Left ventricle myocardium superior (tissue), 1 donor: ENCODE results near the gene NKIRAS2. TPM values are rescaled to one million over a fixed set of nuclear protein-coding genes. Genes with fewer than 3 reads are reported as not detected.
"Not testable (repeated sequence)": the region's sequence is repeated elsewhere in the genome, so short reads cannot be mapped to it uniquely, and the experiment has no call there.

Source experiments
- ATAC-seq: fragments of 200-7000 bp; cut with Tn5 transposase; one replicate; pipeline ENCODE4 v1.9.1; 2020; ENCODE audit warnings: mild to moderate bottlenecking, moderate library complexity
- DNase-seq: peaks from one replicate; pipeline ENCODE4 v3.0.0-alpha.2; 2020
- intact Hi-C: fragments of 100-400 bp; cut with micrococcal nuclease; formaldehyde crosslinking; loops from one replicate; pipeline ENCODE4 v1.11.0; 2022
- total RNA-seq: library from RNA; stranded (reverse); fragmentation: NEBNext Ultra II Directional; extraction: Animal tissue kit (Norgen Biotek cat#: 25700); gene quantifications from one replicate; pipeline ENCODE4 v1.2.1, GENCODE V29; 2021
- donor health status: DM: no; HTN: yes; CAD: no; lungs with severe emphysema.

The NKIRAS2 gene
- total RNA-seq, 1 donor from 2014 or later = 44.8 TPM

DNA sequence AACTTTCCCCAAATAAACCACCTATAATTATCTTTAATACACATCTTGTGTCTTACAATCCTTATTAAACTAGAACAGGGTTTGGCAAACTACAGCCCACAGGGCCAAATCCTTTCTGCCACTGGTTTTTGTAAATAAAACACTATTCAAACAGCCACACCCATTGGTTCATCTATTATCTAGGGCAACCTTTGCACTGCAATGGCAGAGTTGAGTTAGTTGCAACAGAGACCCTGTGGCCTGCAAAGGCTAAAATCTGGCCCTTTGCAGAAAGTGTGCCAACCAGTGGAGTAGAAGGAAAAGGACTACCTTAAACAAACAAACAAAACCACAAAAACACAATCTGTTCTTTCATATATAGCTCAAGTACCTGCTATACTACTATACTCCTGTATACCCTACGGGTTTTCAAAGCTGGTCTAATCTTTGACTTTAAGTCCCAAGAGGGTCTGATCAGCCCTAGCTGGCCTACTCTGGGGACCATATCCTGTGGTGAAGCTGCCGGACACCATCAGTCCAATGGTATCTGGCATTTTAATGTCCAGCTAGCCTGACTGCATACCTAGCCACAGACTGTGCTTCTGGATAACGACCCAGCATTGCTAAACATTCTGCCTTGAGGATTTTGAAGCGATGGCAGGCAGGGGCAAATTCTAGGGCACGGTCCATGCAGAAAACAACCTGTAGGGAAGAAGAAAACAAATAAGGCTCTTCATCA is 30.0 kb upstream of the NKIRAS2 start:
- ATAC-seq (no peak), DNase-seq (no peak)
- intact Hi-C loops = no loop called here

DNA sequence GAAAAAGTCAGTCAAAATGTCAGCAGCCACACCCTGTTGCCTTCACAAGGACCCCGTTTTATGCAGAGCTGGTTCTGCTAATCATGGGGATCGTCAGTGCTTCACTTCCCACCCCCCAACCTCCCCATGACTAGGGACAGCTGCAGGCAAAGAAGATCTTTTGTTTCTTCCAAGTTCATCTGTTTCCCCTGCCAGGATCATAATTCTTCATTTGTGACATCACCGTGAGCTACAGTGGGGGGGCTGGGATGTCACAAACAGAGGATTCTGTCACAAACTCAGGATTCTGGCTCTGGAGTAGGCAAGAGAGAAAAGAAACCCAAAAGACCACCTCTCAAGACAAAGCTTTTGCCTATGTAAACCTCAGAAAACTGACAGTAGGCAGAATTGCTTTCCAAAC is 27.3 kb upstream of the NKIRAS2 start:
- no peak for DNase-seq
- peak; percentile 12 for ATAC-seq
- intact Hi-C loops = no loop called here

DNA sequence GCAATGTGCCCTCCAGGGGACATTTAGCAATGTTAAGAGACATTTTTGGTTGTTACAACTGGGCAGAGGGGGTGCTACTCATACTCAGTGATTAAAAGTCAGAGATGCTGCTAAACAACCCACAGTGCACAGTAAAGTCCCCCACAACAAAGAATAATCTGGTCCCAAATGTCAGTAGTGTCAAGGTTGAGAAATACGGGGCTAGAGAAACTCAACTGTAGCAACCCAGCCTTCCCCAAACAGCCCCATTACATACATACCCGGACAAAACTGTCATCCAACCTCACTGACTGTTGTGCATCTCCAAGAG is 23.1 kb upstream of the NKIRAS2 start:
- intact Hi-C loops = no loop called here
- ATAC-seq (no peak), DNase-seq (no peak)

DNA sequence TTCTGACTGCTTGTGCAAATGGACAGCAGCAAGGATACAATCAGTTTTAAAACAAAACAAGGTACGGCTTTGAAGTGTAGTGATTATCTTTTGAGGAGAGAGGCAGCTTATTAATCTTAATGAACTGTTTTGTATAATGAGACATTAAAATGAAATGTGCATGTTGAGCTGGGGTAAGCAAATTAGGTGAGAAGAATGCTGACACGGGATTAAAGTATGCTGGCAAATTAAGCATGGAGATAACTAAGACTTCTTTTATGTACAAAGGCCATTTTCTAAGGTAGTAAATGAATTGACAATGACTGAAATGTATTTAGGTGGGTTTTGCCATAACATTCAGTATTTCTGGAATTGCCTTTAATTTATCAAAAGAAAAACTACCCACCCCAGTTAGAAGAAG is 21.4 kb upstream of the NKIRAS2 start:
- intact Hi-C loops = no loop called here
- ATAC-seq (no peak), DNase-seq (no peak)

DNA sequence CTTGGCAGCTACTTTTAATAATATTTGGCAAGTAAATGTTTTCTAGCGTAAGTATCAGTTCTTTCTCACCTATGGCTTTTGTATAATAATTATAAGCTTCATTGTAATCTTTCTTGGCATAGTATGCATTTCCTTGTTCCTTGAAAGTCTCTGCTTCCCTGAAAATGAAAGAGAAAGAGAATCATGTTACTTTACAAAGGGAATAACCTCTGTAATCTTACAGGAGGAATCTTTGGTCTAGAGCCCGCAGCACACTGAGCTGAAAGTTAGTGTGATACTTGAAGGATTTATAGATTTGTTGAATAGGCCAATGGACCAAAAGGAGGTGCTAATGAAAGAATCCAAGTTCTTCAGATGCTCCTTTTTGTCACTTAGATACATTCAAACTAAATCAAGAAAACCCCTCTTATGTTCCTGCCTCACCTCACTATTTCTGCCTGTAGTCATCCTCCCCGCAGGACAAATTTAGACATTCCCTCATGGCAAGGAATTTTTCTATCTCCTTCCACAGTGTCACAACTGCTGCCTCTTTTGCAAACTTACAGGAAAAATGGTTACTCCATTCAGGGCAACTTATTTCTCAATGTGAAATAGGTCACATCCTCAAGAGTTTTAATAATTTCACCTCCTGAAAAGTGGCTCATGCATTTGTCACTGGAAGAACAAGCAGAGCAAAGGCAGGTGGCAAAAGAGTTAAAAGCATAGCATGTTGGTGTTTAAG is 19.3 kb upstream of the NKIRAS2 start:
- ATAC-seq = peak; percentile 55
- intact Hi-C loops = no loop called here

DNA sequence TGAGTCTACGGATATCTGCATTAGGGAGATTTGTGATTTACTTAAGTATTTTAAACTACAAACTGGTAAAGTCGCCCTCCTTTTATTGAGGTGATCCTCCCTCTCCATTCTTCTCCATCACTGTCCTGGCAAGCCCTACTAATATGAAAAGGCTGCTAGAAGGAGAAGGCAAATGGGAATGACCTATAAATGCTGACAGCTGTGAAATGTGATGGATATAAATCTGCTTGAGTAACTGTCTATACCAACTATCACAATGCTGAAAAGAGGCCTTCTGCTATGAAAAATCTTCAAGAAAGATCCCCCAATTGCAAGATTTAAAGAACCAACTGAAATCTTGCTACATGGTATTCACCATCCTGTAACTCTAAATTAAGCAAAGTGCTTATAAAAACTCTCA is 18.2 kb upstream of the NKIRAS2 start:
- ATAC-seq (no peak), DNase-seq (no peak)
- intact Hi-C loops = no loop called here

More for the DNA sequence above, 19.3 kb upstream of the NKIRAS2 start:
- no peak for DNase-seq

DNA sequence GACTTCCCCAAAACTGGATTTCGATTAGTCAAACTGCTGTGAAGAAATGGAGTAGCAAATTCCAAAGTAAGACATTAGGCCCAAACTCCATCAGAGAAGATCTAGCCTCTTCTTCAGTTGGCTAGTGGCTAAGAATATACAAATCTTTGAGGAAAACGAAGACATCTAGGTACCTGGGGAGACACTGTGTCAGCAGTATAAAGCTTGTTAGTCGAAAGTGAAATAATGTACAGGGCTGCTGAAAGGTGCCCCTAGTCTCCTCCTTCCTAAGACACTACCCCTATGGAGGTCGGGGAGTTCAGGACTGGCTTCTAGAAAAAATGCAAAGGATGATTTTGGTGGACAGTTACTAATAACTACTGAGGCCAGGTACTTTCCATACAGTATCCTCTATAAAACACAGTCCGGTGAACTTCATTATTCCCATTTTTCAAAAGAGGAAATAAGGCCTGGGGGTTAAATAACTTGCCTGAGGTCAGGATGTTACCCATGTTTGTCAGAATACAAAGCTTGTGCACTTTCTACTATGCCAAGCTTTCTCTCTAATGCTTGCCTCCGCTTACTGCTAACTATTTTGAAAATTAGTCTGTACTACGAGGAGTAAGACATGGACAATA is 17.6 kb upstream of the NKIRAS2 start:
- ATAC-seq = no peak
- no peak for DNase-seq
- intact Hi-C loops = no loop called here

DNA sequence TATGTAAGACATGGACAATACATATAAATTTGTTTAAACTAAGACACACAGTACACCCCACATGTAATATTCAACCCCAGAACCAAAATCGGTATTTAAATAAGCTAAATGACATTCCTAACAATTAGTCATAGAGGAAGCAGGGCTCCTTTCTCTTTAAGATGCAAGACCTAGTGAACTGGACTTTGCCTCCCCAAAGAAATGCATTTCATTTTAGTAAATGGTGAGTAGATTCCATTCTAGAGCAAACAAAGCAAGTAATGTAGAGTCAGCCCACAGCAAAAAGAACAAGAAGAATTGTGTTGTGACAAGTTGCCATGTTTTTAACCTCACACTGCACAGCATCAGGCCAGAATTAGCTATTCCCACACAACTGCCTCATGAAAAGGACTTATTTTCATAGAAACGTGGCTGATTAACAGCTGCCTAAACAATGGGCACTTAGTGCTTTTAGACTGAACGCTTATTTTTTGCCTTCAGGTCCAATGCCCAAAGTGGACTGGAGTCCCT is 17.0 kb upstream of the NKIRAS2 start:
- ATAC-seq (no peak), DNase-seq (no peak)
- intact Hi-C loops = no loop called here

DNA sequence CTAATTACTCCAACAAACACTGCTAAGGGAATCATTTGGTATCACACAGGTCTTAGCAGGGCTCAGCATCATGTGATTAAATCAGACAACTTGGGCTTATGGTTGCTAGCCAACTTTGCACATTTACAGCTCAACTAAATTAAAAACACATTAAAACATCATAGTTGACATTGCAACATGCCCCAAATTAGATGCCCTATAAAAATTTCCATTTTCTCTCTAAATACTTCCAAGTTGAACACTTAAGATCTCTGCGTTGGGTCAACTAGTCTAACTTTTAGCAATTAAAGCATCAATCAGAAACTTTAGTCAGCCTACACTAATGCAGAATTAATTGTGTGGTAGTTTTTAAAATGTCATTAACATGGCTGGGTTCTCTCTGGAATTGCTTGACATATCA is 14.7 kb upstream of the NKIRAS2 start:
- intact Hi-C loops = no loop called here
- ATAC-seq (no peak), DNase-seq (no peak)

DNA sequence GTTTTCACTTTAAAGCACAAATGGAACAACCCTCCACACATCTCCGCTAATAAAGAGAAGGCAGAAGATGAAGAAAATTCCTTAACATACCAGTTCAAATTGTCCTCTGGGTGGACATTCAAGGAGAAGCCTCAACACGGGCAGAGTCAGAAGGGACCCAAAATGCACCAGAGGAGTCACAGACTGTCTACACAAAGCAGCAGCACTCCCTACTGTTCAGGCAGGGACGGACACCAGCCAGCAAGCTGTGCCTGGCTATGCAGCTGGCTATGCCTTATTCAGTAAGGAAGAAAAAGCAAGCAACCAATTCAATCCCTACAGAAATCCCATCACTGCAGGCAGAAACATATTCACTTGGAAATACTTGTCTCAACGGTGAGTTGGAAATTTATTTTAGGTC is 10.7 kb upstream of the NKIRAS2 start:
- DNase-seq (no peak), ATAC-seq (no peak)
- intact Hi-C loops = no loop called here

DNA sequence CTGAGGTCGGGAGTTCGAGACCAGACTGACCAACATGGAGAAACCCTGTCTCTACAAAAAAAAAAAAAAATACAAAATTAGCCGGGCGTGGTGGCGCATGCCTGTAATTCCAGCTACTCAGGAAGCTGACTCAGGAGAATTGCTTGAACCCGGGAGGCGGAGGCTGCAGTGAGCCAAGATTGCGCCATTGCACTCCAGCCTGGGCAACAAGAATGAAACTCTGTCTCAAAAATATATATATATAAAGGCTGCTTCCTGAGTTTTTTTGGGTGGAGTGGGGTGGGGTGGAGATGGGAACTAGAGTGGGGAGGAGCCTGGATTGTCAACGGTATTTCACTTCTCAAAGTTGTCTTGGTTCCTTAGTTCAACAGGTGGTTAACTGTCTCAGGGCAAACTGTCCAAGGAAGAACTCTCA is 9.6 kb upstream of the NKIRAS2 start:
- DNase-seq, intact Hi-C loops: not testable (repeated sequence)
- peak; percentile 30 for ATAC-seq

DNA sequence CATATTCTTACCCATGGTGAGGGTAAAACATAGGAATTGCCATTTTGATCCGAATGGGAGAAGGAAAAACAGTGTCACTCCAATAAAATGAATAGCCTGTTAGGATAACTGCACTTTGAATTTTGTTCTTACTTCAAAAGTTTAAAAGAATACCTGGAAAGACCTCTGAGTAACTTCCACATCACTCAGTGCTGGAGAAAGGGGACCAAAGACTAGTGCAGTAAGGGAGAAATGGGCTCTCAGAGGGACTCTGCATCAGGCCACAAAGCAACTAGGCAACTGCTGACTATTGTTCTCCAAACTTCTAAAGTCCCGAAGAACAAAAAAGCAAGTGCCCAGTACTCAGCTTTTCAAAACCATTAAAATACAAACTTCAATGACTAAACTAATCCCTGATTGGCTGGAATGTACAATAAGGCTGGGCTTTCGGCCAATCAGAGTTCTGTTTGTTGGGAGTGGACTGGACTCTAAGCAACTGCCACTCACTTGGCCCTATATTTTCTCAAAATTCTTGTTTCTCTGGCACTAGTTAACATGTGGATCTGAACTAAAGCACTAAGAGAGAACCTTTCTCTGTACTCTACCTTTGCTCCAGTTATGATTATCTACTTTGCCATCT is 8.9 kb upstream of the NKIRAS2 start:
- intact Hi-C loops = no loop called here

DNA sequence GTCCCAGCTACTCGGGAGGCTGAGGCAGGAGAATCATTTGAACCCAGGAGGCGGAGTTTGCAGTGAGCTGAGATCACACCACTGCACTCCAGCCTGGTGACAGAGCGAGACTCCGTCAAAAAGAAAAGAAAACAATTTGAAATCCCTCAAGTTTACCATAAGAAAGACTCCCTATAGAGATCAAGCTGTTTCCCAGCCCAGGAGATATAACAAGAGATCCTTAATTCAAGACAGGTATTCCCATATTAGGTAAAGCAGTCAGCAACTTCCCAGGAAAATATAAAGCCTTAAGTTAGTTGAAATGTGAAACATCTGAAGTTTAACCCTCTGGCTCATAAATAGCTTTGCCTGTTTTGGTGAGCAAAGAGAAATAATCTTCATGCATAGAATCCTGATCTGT is 7.5 kb upstream of the NKIRAS2 start:
- ATAC-seq, intact Hi-C loops, DNase-seq: not testable (repeated sequence)

More for the DNA sequence above, 8.9 kb upstream of the NKIRAS2 start:
- no peak for DNase-seq
- ATAC-seq = no peak

DNA sequence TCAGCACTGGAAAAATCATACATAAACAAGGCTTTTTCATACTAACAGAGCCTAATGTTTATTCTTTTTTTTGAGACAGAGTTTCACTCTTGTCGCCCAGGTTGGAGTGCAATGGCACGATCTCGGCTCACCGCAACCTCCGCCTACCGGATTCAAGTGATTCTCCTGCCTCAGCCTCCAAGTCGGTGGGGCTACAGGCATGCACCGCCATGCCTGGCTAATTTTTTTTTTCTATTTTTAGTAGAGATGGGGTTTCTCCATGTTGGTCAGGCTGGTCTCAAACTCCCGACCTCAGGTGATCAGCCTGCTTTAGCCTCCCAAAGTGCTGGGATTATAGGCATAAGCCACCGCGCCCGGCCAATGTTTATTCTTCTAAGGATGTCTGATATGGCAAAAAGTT is 6.2 kb upstream of the NKIRAS2 start:
- intact Hi-C loops, DNase-seq, ATAC-seq: not testable (repeated sequence)

DNA sequence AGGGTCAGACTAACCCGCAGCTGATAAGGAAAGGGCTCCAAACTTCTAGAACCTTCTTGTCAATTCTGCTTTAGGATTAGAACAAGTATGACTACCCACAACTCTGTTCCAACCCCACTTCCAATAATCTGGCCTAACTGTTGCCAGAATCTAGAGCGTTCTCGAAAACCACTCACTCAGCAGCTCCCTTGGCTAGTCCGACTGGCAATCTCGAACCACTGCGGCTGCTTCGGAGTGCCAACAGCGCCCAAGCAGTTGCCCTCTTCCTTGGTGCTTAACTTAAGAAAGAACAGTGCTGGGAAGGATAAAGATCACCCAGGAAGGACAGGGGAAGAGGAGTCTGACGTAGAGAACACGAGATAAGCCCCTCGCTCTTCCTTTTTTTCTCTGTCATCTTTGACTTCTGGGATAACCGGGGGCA is 3.5 kb upstream of the NKIRAS2 start:
- ATAC-seq (no peak), DNase-seq (no peak)
- intact Hi-C loops = no loop called here

DNA sequence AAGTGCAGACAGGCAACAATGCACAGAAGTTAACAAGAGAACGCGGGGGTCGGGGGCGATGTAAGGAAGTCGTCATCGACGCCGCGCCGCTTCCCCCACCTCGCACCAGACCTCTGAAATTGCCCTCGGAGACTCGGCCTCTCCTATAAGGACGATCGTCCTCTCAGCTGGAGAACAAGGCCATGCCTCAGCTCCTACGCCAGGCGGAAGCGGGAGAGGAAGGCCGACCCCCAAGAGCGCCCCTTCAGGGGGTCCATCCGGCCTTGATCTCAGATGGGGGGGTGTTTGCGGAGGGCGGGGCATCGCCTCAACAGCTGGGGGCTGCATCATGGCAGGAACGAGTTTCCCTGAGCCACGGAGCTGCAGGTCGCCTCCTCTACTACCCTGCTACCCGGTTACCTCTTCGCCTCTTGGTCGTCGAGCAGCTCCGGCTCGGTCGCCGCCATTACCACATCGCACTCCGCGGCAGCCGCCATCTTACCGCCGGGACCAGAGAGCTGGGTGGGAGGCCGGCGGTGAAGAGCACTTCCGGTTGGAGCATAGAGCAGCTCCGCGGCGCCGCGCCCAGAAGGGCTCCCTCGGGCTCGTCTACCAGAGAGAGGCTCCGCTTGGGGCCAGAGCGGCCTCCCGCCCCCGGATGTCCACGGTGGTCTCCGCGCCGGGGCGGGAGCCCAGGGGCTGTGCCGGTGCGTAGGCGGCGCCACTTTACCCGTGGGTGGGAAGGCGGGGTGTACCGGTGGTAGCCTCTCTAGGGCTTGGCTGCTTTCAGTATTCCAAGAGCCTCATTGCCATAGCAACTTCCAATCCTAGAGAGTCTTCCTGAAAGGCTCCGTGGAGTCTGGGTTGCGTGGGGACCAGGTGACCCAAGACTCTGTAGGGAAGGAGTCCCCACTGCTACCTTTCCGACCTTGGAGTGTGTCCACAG is 2.7 kb upstream of the NKIRAS2 start, which contains the start of gene DNAJC7:
TSS of gene DNAJC7 (minus strand) at position 499 of the 925 bp plus-strand sequence. CDS start at position 476, 23 bp downstream.
- intact Hi-C loops = no loop called here
- DNase-seq = peak; percentile 96
- peak; percentile 95 for ATAC-seq

DNA sequence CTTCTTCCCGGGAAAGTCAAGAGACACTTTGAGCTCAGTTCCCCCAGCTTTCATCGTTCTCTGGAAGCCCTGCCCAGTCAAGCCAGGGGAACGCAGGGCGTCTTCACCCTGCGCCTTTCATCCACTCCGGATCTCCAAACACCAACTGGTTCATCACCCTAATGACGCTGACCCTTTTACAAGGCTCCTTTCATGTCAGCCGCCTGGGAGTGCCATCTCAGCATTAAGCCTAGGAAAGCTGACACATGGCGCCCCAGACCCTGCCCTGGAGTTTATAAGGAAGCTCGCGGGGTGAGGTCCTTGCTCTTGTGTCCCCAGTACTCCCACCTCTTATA is 2.1 kb upstream of the NKIRAS2 start:
- intact Hi-C loops = no loop called here
- ATAC-seq (no peak), DNase-seq (no peak)

DNA sequence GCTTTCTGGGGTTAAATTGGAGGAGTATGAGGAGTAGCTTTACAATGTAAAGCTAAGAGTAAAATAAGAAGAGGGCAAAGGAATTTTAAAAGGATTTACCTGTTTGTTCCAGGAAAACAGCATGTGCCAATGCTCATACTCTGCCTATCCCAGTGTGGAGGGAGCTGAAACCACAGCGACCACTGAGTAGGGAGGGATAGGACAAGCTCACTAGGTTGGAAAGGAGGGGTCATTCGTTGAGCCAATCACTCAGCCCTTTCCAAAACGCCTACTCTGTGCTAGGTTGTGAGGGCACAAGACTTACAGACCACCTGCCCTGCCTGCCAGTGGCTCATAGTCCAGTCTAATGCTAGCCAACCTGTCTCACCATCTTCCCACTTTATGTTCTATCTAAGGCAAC is 1.6 kb upstream of the NKIRAS2 start:
- no peak for DNase-seq
- no peak for ATAC-seq
- intact Hi-C loops = no loop called here

DNA sequence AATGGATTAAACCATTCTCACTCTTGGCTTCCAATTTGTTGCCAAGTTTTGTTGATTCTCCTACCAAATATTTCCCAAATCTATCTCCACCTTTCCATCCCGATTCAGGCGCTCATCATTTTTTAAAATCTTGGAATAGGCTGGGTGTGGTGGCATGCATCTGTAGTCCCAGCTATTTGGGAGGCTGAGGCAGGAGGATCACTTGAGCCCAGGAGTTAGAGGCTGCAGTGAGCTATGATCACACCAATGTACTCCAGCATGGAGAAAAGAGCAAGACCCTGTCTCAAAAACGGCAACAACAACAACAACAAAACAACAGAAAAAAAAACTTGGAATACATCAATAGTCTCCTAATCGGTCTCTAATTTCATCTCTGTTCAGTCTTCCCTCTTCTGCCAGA is 902 bp upstream of the NKIRAS2 start:
- DNase-seq = no peak
- intact Hi-C loops = no loop called here
- no peak for ATAC-seq
